ENCODE measurements around the gene TSEN15.
"Not testable (repeated sequence)": the region's sequence is repeated elsewhere in the genome, so short reads cannot be mapped to it uniquely, and the experiment has no call there.

Gene TSEN15

DNA sequence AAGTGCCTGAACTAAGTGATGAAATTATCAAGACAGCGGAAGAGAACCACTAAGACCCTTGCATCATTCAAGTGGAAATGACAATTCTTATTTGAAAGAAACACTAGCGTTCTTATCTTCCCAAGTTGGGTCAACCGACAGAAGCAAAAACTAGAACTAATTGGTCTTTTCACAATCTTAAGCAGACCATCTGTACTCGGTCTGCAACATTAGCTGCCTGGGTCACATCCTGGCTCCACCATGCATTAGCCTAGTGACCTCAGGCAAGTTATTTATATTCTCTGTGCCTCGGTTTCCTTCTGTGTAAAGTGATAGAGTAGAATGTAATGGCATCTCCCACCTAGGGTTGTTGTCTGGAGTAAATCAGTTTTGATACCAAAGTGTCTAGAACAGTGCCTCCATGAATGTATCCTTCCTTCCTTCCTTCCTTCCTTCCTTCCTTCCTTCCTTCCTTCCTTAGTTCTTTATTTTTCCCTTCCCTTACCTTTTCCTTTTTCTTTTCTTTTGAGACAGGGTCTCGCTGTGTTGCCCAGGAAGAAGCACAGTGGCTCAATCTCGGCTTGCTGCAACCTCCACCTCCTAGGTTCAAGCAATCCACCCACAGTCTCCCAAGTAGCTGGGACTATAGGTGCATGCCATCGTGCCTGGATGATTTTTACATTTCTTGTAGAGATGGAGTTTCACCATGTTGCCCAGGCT, 20.0 kb upstream of the TSEN15 start:
- DNase-seq, result no peak

DNA sequence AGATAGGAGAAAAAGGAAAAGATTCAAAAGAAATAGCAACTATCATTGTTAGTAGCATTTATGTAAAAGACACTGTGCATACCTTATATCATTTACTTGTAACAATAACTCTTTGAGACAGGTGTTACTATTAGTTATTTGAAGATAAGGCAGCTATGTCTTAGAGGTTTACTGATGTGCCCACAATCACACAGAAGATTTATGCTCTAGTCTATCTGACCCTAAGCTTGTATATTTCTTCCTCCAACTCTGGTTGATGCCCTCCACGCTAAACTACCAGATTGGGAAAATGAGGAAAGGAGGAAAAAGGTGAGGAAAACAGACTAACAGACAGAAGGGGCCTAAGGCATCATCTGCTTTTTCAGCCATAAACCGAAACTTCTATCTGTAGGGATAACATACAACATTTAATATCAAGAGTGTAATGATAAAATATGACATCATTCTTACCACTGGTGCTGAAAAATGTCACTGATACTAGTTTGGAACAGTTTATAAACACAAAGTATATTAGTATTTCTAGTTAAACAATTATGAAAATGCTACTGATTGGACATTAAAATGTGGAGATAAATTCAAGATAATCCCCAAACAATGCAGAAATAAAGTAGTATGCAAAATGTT, 19.1 kb upstream of the TSEN15 start:
- DNase-seq, result no peak

DNA sequence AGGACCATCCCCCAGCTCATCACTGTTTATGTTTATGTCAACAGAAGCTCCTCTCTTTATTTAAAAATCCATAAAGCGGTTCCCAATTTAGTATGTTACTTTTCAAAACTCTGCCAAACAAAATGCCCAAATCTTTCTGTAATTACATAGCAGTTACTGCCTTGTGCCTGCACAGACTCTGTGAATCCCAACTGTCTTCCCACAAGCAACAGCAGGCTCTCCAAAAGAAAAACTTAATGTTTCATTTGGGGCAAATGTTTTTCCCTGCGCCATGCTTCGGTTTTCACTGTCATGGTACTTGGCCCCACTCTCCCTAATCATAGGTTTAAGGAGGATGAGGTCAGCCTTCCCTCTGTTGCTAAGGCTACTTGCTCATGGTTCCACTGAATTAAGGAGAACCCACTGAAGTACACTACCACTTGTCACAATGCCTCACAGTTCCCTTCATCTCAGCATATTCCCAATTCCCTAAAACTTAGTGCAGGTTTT, 18.6 kb upstream of the TSEN15 start:
- no peak for DNase-seq

DNA sequence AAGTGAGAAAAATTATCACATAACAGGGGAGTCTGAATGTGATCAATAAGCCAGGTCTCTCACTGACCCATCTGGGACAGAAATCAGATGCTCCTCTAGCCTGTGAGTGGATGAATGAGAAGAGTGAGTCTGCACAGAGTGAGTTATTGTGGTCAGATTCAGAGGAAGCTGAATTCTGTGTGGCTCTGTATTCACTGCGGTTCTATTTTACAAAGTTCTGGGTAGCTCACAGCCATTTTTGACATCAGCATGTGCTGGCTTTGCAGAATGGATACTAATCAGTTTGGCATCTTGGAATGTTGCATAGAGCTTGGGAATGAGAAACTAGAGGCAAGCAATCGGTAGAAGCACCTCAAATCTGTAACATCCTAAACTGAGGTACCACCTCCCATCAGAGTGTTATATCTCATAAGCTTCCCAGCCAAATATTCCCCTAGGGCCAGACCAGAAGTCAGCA, 17.8 kb upstream of the TSEN15 start:
- no peak for DNase-seq

DNA sequence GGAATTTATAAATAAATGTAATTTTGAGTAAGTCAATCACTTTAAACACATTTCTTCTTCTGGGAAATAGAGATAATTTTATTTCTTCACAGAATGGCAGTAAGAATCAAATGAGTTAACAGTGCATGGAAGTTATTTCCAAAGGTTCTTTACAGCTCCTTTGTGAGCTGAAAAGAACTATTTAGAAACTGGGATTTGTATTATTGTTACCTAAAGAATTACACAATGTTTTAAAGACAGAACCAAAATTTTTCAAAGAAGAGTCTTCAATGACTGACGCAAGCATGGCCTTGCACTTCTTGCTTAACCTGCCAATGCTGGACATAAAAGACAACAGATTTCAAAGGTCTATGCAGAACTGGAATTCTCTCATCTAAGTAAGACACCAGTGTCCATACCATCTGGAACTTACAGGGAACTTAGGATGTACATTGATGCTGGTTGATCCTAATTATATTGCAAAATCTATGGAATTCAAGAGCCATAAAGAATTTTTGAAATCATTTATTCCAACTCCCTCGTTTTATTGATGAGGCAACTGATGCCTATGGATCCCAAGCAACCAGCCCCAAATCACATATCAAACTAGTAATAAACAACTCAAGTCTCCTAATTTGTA, 16.7 kb upstream of the TSEN15 start:
- no peak for DNase-seq

DNA sequence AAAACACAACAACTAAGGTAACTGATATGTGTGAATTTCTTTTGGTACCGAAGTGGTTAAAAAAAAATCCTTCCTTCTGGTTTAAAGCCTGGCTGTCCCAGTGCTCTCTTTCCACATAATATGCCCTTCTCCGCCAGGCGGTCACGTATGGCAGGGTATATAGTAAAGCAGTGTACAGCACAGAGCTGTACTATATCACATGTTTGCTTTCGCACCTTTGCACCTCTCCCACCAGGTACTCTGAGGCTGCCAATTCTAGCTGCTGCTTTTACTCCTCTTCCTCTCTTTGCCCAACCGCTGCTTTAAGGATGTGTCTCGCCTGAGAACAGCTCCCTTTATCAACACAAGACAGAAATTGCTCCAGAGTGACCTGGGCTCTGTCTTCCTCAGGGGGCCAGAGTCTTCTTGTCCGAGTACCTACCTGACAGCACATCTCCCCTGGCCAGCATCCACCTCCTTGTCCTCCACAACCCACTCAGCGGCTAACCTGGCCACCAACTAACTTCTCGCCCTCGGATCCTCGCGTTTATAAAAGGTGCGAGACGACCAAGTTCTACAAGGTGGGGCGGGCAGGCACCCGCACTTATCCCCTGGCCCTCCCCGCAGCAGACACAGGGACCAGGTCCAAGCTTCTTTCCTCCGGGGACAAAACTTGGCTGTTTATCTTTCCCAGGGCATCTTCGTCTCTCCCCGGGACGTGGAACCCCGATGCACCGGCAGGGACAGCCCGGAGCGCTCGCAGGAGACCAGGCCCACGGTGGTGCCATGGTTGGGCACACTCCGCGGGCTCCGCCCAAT, 15.6 kb upstream of the TSEN15 start:
- no peak for DNase-seq

DNA sequence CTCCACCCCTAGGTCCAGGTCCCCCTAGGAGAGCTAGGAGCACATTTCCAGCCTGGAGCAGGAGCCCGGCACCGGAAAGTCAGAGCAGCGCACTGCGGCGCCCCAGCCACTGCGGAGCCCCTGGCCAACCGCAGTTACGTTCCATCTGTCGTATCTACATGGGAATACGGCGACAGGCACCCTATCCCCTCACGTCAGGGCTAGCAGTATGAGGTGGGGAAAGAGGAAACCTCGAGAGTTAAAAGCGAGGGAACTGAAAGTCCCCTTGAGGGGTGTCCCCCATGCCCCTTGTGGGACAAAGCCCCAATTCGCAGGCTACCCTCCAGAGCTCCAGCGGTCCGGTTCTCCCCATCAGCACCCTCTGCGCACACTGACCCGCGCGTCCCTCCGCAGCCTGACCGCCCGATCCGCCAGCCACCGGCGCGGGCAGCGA, 15.0 kb upstream of the TSEN15 start:
- peak in 1 of 5 donors; percentile 8 for DNase-seq

DNA sequence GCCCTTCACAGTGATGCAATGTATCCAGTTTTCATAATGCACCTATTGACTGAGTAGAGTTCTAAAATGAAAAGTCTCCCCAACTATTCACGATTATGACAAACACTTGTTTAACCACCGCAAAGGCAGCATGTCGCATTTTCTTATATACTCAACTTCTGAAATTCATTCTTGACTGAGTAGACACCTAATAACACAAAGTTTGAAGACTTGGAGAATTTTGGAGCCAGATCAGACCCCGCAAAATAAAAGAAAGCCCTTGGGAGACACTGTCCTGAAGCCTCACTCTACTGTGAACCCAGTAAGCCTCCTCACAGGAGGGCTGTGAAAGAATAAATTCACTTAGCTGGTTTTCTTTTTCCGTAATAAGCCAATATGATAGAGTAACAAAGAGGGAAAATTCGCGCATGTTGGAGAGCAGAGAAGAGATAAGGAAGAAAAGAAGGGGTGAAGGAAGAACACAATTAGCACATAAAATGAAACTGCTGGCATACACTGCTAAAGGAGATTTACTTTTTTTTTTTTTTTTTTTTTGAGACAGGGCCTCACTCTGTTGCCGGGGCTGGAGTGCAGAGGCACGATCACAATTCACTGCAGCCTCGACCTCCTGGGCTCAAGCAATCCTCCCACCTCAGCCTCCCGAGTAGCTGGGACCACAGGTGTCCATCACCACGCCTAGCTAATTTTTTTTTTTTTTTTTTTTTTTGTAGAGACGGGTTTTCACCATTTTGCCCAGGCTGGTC, 13.5 kb upstream of the TSEN15 start:
- DNase-seq, result no peak

DNA sequence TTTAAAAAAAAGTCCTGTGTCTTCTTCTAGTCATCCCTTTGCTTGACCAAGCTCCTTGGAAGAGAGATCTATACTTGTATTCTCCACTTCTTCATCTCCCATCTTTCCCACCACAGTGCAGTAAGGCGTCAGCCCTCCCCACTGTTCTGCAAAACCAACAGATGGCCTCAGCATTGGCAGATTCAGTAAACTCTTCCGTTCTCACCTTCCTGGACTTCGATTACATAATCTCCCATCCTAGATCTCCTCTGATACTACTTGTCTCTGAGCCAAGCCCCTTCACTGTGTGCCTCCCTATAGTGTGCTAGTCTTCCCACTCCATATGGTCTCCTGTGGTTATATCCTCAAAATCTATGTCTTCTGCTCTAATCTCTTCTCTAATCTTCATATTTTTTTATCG, 12.4 kb upstream of the TSEN15 start:
- DNase-seq, result no peak

DNA sequence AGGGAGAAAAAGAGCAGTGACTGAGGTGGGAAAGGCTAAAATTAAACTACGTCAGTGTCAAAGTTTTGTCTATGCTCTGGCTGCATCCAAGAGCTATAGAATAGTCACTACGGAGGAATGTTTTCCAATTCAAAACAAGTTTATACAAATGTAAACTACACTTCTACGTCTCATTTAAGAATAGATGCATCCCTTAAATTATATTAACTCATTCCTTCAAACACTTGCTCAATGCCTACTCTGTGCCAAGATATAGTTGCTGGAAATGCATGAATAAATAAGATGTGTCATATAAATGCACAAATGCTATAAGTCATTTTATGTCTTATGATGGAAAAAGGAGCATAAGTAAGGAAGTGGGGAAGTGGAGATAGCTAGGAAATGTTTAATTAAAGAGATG, 9.8 kb upstream of the TSEN15 start:
- no peak for DNase-seq

DNA sequence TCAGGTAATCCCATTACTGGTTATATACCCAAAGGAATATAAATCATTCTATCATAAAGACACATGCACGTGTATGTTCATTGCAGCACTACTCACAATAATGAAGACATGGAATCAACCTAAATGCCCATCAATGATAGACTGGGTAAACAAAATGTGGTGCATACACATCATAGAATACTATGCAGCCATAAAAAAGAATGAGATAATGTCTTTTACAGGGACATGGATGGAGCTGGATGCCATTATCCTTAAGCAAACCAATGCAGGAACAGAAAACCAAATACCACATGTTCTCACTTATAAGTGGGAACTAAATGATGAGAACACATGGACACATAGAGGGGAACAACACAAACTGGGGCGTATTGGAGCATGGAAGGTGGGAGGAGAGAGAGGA, 8.2 kb upstream of the TSEN15 start:
- not testable (repeated sequence) for DNase-seq

DNA sequence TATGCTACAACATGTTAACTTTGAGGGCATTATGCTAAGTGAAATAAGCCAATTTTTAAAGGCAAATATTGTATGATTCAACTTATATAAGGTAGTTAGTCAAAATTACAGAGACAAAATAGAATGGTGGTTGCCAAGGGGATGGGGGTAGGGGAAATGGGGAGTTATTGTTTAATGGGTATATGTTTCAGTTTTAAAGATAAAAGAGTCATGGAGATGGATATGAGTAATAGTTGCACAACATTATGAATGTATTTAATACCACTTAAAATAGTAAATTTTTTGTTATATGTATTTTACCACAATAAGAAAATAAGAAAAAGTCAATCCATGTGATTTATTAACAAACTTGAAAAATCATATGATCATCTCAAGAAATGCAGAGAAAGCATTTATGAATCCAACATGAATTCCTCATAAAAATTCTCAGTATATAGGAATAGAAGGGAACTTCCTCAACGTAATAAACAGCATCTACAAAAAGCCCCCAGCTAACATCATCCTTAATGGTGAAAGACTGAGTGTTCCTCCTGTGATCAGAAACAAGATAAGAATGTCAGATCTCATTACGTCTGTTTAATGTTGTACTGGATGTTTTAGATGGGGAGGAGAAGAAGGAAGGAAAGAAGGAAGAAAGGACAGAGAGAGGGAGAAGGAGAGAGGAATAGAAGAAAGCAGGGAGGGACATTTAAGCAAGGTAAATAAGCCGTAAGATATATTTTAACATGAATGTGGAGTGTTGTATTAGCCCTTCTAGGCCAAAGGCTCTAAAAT, 6.7 kb upstream of the TSEN15 start:
- DNase-seq, result no peak

DNA sequence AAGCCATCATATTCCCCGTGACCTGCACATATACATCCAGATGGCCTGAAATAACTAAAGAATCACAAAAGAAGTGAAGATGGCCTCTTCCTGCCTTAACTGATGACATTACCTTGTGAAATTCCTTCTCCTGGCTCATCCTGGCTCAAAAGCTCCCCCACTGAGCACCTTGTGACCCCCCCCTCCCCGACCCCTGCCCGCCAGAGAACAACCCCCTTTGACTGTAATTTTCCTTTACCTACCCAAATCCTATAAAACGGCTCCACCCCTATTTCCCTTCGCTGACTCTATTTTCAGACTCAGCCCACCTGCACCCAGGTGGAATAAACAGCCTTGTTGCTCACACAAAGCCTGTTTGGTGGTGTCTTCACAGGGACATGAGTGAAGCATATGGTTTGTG, 4.0 kb upstream of the TSEN15 start:
- DNase-seq, result not testable (repeated sequence)

DNA sequence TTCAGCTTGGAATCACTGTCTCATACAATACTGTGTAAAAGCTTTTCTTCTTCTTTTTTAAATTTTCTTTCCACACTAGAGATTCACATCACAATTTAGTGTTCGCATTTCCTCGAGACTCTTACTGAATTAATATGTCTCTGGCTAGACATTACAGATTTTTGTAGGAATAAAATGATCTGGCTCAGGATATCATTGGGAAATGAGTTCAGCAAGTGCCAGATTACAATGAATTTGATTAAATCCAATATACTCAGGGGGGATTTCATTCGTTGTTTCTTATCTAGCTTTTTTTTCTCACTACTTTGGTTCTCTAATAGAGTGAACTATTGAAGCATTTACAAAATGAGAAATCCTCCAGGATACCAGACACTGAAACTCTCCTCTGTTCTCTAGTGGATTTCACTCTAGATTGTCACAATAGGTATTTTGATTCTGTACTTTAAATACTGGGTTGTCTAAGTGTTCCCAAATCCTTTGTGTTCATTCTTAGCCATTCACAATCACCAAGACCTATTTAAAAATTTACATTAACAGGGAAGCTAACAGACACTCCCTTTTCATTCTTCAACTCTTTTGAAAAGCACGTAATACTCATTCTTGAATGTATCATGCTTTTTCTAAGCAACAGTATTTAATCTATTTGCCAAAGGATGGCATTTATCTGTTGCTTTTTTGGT, 2.8 kb upstream of the TSEN15 start:
- DNase-seq, result no peak

DNA sequence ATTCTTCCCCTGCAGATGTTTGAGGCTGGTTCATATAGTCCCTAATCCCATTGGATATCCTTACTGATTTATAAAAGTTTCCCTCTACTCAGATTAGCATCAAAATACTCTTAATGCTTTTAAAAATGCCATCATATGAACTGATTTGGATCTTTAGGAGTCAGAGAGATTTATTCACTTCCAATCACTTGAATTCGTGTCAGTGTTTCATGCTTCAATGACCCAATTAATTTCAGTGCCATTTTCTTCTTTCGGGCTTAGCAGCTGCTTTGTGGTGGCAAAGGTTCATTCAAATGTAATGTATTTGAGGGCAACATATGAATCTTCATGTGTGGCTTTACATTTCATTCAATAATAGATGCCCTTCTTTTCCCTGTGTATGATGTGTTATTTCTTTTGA, 2.2 kb upstream of the TSEN15 start:
- no peak for DNase-seq

DNA sequence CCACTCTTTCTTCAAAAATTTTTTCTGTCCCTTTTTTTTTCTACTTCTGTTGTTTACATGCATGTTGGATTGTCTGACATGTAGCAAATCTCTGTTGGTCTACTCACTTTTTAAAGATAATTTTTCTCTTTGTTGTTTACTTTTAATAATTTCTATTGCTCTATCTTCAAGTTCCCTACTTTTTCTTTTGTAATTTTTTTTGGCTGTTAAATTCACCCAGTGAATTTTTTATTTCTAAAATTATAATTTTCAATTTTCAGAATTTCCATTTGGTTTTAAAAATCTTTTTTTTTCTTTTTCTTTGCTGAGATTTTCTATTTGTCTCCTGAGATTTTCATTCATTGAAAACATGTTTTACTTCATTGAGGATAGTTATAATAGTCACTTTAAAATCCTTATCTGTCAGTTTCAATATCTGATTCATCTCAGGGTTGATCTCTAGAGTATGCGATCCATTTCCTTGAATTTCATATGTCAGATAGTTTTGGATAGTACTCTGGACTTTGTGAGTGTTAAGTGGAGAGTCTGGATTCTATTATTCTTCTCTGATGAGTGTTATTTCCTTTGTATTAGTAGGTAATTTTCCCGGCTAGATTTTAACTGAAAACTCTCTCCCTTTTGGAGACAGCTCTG, 1.6 kb upstream of the TSEN15 start:
- DNase-seq, result no peak

DNA sequence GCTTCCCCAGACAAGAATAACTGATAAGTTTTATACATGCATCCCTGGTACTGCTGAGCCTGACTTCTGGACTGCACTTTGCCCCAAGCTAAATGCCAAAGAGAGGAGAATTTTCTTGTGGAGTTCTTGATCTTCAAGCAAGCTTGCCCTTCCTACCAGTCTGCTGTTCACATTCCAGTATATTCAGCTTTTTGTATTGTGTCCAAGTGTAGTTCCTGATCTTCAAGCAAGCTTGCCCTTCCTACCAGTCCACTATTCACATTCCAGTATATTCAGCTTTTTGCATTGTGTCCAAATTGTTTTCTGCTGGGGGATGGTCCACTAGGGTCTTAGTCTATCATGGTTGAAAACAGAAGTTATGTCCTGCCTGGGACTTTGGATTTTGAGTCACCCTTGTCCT, 894 bp upstream of the TSEN15 start:
- DNase-seq, result no peak

DNA sequence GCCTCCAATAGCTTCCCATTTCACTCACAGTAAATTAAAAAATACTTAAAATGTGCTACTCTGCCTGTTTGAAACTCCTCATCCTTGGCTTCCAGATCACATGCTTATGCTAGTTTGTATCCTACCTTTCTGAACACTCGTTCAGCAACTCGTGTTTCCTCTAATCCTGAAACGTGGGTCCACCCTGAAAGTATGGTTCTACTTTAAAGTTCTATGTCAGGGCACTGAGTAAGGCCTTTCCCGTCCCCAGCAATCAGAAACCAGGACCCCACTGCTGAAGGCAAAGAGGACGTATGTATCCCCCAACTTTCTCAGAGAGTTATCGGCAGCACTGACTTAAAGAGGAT, 419 bp upstream of the TSEN15 start:
- no peak for DNase-seq

DNA sequence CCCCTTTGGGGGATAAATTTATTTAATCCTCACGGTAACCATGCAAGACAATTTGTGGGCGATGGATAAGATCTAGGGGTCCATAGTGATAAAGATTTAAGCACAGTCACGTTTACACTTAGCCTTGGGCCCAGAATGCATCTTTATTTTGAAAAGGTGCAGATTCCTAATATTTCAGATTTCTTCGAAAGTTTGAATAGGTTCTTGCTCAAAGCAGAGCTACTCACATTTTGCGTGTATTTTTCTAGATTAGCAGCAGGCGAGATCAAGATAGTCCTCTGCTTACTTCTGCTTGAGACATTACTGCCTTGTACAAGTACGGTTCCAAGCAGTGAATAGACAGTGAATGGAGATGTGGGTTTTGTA, 647 bp downstream of the TSEN15 start:
- no peak for DNase-seq

DNA sequence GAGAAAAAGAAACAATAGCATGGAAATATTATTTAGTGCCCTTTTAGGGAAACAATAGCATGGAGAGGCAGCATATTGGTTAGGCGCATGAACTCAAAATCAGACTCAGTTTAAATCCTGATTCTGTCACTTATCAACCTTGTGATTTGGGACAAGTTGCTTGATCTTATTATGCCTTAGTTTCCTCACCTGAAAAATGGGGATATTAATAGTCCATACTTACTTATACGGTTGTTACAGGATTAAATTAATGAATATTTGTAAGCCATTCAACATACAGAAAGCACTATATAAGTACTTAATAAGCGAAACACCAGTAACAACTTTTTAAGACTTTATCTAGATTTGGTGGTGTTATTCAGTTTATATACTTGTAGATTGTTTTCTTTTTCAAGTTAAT, 1.2 kb downstream of the TSEN15 start:
- DNase-seq, result no peak

DNA sequence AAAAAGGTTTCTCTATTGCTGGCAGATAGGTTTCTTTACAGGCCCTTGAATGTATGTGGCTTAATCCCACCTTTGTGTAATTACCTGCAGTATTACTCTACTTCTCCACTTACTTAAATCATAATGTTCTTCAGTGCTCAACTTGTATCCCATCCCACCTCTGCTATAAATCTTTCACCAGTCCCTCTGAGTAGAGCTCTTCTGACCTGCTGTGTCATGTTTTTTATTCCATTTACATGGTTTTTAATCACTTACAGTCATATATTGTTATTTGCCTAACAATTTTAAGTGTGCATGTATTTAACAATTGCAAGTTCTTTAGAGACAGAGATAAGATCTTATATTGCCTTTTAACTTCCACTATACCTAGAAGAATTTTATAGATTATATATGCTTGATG, 2.4 kb downstream of the TSEN15 start:
- DNase-seq, result no peak

Data from T-helper 1 cell (primary cell).